ENCODE data around the gene TRAPPC3.

GRCh38 chr1:36092166-36092797 lies 57.0 kb downstream of the TRAPPC3 start:
- TF ChIP-seq CTCF (IDR thresholded peaks at IDR 0.05): no peak
- no peak for TF ChIP-seq EZH2 (IDR thresholded peaks at IDR 0.05; ENCODE audit: borderline replicate concordance, insufficient read depth, low read depth, low read length, poor library complexity, severe bottlenecking)
